SK-N-MC (cell line): Measurements from ENCODE around the gene CAMTA1.

Experiments used
- DNase-seq: peaks from one replicate; pipeline ENCODE4 v3.0.0-alpha.2; 2011; ENCODE audit warnings: low read depth, low spot score
- H3K27ac ChIP-seq: fragments of 200-600 bp; sonication (generic); 2 replicates; pipeline ENCODE4 v1.5.1; 2016; ENCODE audit warnings: mixed run types
- H3K36me3 ChIP-seq: fragments of 200-600 bp; sonication (generic); 2 replicates; pipeline ENCODE4 v1.6.1; 2017; ENCODE audit warnings: antibody characterized with exemption, low read length, mixed read lengths; ENCODE audit not compliant: insufficient read depth
- H3K4me3 ChIP-seq: fragments of 200-600 bp; sonication (generic); 2 replicates; pipeline ENCODE4 v1.5.1; 2016
- H3K9ac ChIP-seq: fragments of 200-600 bp; sonication (generic); 2 replicates; pipeline ENCODE4 v1.8.0; 2017; ENCODE audit warnings: mixed run types, mixed read lengths; ENCODE audit not compliant: insufficient read length
- H3K9me3 ChIP-seq: fragments of 200-600 bp; sonication (generic); 2 replicates; pipeline ENCODE4 v1.6.1; 2017; ENCODE audit warnings: low read depth, mild to moderate bottlenecking, antibody characterized with exemption, low read length, moderate library complexity, mixed read lengths
- EZH2 ChIP-seq: fragments of 200-600 bp; sonication (generic); IDR thresholded peaks from one replicate; pipeline ENCODE4 v1.6.1; 2017; ENCODE audit warnings: antibody characterized with exemption
- FOXP2 ChIP-seq: optimal IDR thresholded peaks from 2 replicates; pipeline ENCODE3; 2011; ENCODE audit warnings: mild to moderate bottlenecking, moderate library complexity; ENCODE audit not compliant: insufficient read depth; ENCODE audit errors: extremely low read length, control extremely low read depth
- POLR2AphosphoS5 ChIP-seq: IDR thresholded peaks from 2 replicates; pipeline ENCODE4 v1.6.1; 2012; ENCODE audit warnings: mild to moderate bottlenecking, low read depth, low read length, borderline replicate concordance

Gene CAMTA1

DNA sequence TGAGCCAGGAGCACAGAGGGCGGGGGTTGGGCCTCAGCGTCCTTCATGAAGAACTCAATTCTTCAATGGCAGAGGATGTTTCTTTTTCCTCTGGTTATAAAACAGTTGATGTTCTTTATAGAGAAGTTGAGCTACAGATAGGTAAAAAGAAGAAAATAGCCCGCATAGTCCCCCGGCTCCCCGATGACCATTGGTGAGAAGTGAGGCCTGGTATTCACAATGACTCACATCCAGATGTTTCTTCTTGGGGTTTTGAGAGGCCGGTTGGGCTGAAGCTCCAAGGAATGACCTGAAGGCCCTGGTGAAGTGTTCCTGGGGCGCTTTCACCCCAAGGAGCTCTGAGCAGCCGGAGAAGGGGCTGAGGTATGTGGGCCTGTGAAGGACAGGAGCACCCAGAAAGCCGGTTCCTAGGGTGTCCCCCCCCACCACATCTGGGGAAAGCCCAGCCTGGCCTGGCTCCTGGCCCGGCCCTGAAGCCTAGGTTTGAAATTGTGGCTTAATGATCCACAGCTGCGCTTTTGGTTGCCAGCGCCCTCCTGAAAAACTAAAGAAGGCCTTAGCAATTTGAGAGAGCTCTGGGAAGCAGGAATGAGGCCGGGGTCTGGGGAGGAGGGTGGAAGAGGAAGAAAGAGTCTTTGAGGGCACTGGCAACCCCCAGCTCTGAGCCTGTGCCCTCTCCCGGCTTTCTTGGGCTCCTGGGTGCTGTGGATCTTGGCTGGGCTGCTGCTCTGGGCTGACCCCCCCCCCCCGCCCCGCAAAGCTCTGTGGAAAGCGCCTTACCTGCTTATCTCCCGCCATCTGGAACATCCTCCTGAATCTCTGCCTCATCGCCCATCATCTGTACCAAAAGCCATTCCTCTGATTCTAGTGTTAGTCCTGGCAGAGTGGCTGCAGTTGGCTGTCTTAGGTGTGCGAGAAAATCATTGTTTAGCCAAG is 444.7 kb downstream of the CAMTA1 start:
- no peak overlapping the region for H3K4me3 ChIP-seq
- H3K9ac ChIP-seq = no peak overlapping the region
- no peaks in the 10 kb centered on the region for H3K9me3 ChIP-seq
- no peak for DNase-seq
- no peak for TF ChIP-seq EZH2
- no peak for TF ChIP-seq POLR2AphosphoS5
- no peak for TF ChIP-seq FOXP2
- H3K36me3 ChIP-seq = no peaks in the 10 kb centered on the region
- no peak overlapping the region for H3K27ac ChIP-seq

GRCh38 chr1:7232441-7233236 is 447.4 kb downstream of the CAMTA1 start:
- no peak for TF ChIP-seq FOXP2
- TF ChIP-seq POLR2AphosphoS5 = no peak
- TF ChIP-seq EZH2 = no peak
- DNase-seq = no peak
- no peak overlapping the region for H3K27ac ChIP-seq
- H3K9me3 ChIP-seq = no peaks in the 10 kb centered on the region
- H3K36me3 ChIP-seq = no peaks in the 10 kb centered on the region
- no peak overlapping the region for H3K4me3 ChIP-seq
- no peak overlapping the region for H3K9ac ChIP-seq

DNA sequence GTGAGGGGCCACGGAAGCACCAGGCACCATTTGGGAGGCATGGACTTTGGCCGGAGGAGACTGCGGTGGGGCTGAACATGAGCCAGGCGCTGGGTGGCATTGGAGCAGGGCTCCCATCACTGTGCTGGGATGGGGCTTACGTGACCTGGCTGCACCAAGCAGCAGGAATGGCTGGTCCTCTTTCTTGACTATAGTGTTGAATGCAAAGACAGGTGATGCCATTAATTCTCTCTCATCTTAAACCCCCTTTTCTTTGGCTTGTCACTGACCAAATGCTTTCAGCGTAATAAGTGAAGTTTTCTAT is 447.9 kb downstream of the CAMTA1 start:
- no peak for DNase-seq
- Histone ChIP-seq H3K9ac (no peak overlapping the region), H3K27ac (no peak overlapping the region), H3K36me3 (no peaks in the 10 kb centered on the region), H3K9me3 (no peaks in the 10 kb centered on the region), H3K4me3 (no peak overlapping the region)
- TF ChIP-seq POLR2AphosphoS5 (no peak), FOXP2 (no peak), EZH2 (no peak)

DNA sequence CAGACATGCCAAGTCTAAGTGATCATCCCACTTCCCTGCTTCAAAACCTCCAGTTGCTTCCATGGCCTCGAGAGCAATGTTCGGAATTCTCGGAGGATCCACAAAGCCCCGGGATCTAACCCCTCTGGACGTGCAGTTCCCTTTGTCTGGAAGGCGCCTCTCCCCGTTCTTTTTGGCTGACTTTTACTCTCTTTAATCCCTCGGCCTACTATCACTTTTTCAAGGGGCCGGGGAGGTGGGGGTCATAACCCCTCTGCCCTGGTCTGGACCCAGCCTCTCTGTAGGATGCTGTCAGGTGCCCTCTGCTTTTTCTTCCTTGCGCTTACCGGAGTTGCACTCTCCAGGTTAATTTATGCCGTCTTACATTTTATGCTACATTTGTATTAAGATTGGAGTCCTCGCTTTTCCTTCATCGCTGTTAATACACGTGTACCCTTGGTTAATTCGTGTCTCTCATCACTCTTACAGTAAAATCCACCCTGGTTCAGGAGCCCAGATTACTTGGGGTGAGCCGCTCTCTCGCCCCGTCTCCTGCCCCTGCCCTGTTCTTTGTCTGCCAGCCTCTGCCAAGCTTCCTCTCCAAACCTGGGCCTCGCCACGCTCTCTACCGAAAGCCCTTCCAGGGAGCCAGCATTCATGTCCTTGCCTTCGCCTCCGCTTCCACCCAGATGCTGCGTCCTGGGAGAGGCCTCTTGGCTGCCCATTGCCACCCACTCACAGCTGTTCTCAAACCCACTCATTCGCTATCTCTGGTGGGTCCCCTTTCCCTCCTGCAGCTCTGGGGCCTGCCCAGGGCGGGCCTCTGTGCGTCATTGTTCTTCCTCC is 448.6 kb downstream of the CAMTA1 start:
- DNase-seq = no peak
- H3K9ac ChIP-seq = no peak overlapping the region
- no peak for TF ChIP-seq POLR2AphosphoS5
- no peak for TF ChIP-seq FOXP2
- no peak for TF ChIP-seq EZH2
- no peak overlapping the region for H3K4me3 ChIP-seq
- H3K27ac ChIP-seq = no peak overlapping the region
- no peaks in the 10 kb centered on the region for H3K36me3 ChIP-seq
- no peaks in the 10 kb centered on the region for H3K9me3 ChIP-seq

GRCh38 chr1:7234471-7234755 is 449.2 kb downstream of the CAMTA1 start:
- TF ChIP-seq EZH2 = no peak
- TF ChIP-seq FOXP2 = no peak
- no peak for TF ChIP-seq POLR2AphosphoS5

GRCh38 chr1:7235871-7236517 is 450.7 kb downstream of the CAMTA1 start:
- Histone ChIP-seq H3K27ac (no peak overlapping the region), H3K9ac (no peak overlapping the region), H3K36me3 (no peaks in the 10 kb centered on the region), H3K4me3 (no peak overlapping the region), H3K9me3 (no peaks in the 10 kb centered on the region)
- TF ChIP-seq FOXP2 (no peak), POLR2AphosphoS5 (no peak), EZH2 (no peak)
- DNase-seq = no peak

More at GRCh38 chr1:7234471-7234755, 449.2 kb downstream of the CAMTA1 start:
- Histone ChIP-seq H3K27ac (no peak overlapping the region), H3K4me3 (no peak overlapping the region), H3K9ac (no peak overlapping the region), H3K36me3 (no peaks in the 10 kb centered on the region), H3K9me3 (no peaks in the 10 kb centered on the region)
- DNase-seq = no peak

- Histone ChIP-seq H3K9me3 (no peaks in the 10 kb centered on the region), H3K27ac (no peak overlapping the region), H3K36me3 (no peaks in the 10 kb centered on the region), H3K4me3 (no peak overlapping the region), H3K9ac (no peak overlapping the region)
- TF ChIP-seq FOXP2 (no peak), EZH2 (no peak), POLR2AphosphoS5 (no peak)
- no peak for DNase-seq
These were observed 451.7 kb downstream of the CAMTA1 start for GRCh38 chr1:7236844-7237515.
